LoVo (cell line): ENCODE data around the gene ELMO1.
A peak's percentile ranks its signal among the peaks of the same experiment; 100 is the strongest.

Experiments
- DNase-seq: peaks from one replicate; pipeline ENCODE4 v3.0.0-alpha.2; 2016; ENCODE audit warnings: low spot score

ELMO1 gene

GRCh38 chr7:37050801-37051200 is 397.9 kb downstream of the ELMO1 start:
- DNase-seq = no peak

- no peak for DNase-seq
These were observed 400.0 kb downstream of the ELMO1 start for GRCh38 chr7:37048674-37049073.

GRCh38 chr7:37047260-37047659 is 401.4 kb downstream of the ELMO1 start:
- no peak for DNase-seq

GRCh38 chr7:37046531-37047079 is 402.1 kb downstream of the ELMO1 start:
- DNase-seq = no peak

- no peak for DNase-seq
These were observed 402.9 kb downstream of the ELMO1 start for GRCh38 chr7:37045681-37046179.

- no peak for DNase-seq
These were observed 407.2 kb downstream of the ELMO1 start for GRCh38 chr7:37041461-37041860.

GRCh38 chr7:37040330-37040729 is 408.3 kb downstream of the ELMO1 start:
- DNase-seq = no peak

GRCh38 chr7:37039131-37039749 is 409.4 kb downstream of the ELMO1 start:
- DNase-seq = no peak

- DNase-seq = no peak
These were observed 410.0 kb downstream of the ELMO1 start for GRCh38 chr7:37038706-37039105.

- DNase-seq = no peak
These were observed 411.4 kb downstream of the ELMO1 start for GRCh38 chr7:37037286-37037685.

- no peak for DNase-seq
These were observed 413.0 kb downstream of the ELMO1 start for GRCh38 chr7:37035631-37036030.

GRCh38 chr7:37033141-37033540 is 415.5 kb downstream of the ELMO1 start:
- no peak for DNase-seq

- DNase-seq = no peak
These were observed 416.4 kb downstream of the ELMO1 start for GRCh38 chr7:37032258-37032601.

GRCh38 chr7:37031571-37032257 is 416.9 kb downstream of the ELMO1 start:
- DNase-seq = peak; percentile 98

- no peak for DNase-seq
These were observed 419.7 kb downstream of the ELMO1 start for GRCh38 chr7:37028909-37029440.

- DNase-seq = no peak
These were observed 420.9 kb downstream of the ELMO1 start for GRCh38 chr7:37027557-37028341.

GRCh38 chr7:37027104-37027503 is 421.6 kb downstream of the ELMO1 start:
- DNase-seq = no peak

- no peak for DNase-seq
These were observed 429.7 kb downstream of the ELMO1 start for GRCh38 chr7:37018954-37019353.

GRCh38 chr7:37016064-37016878 is 432.4 kb downstream of the ELMO1 start:
- DNase-seq = peak; percentile 15

GRCh38 chr7:37015353-37016034 is 433.2 kb downstream of the ELMO1 start:
- DNase-seq = no peak

- DNase-seq = no peak
These were observed 434.9 kb downstream of the ELMO1 start for GRCh38 chr7:37013771-37014170.
